ENCODE measurements around the gene CNST.

- TF ChIP-seq CTCF (conservative IDR thresholded peaks at IDR 0.05; ENCODE audit: low read length) (no peak), EZH2phosphoT487 (IDR thresholded peaks at IDR 0.05; ENCODE audit: borderline replicate concordance) (no peak)
Measured at GRCh38 chr1:246579818-246580217, 13.6 kb downstream of the CNST start.

All from Loucy (cell line).